ENCODE data around the gene CFAP100. TPM values are rescaled to one million over a fixed set of nuclear protein-coding genes. Genes with fewer than 3 reads are reported as not detected.

The CFAP100 gene
- total and polyA plus RNA-seq, 2 of the 4 experiments (the other 2 are of a cell fraction), result not detected

DNA sequence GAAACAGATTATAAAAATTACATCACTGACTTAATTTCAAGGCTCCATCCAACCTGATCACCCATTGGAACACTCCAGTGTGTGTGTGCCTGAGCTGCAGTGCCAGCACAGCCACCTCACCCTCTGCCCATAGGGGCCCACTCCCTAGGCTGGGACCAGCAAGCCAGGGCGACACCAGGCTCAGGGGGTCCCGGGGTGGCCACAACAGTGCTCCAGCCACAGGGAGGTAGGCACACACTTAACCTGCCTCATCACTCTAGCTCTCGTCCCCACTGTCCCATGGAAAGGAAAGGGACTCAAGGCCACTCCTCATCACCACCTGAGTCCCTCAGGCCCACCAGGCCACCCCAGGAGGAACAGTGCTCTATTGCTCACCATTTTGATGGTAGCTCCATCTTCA is 56.0 kb downstream of the CFAP100 start:
- Histone ChIP-seq H3K27ac (ENCODE audit: insufficient read depth, low read length) (no peak overlapping the region), H2AK5ac (ENCODE audit: low read depth, low read length) (no peak overlapping the region), H3K4ac (ENCODE audit: low read depth, low read length) (no peak overlapping the region), H3K27me3 (ENCODE audit: control insufficient read depth, insufficient read depth, low read length) (no peaks in the 10 kb centered on the region), H3K23ac (ENCODE audit: low read depth, low read length) (no peak overlapping the region), H3K4me1 (ENCODE audit: control insufficient read depth, insufficient read depth, low read length) (peaks cover 9% of the 10 kb centered on the region), H2BK120ac (ENCODE audit: low read depth, low read length) (no peak overlapping the region), H4K8ac (ENCODE audit: low read depth in 2 of 2, low read length in 2 of 2) (no peak overlapping the region), H3K56ac (ENCODE audit: extremely low read depth, insufficient read depth, low read length) (no peak overlapping the region), H3K4me3 (ENCODE audit: insufficient read depth, low read depth, low read length) (no peak overlapping the region), H3K4me2 (ENCODE audit: low read depth, low read length) (no peak overlapping the region), H3K9me1 (ENCODE audit: insufficient read depth, low read length) (peaks cover 14% of the 10 kb centered on the region; the same call in 1 of the 2 replicates), H4K20me1 (ENCODE audit: insufficient read depth, low read length) (peaks cover 11% of the 10 kb centered on the region; the same call in 1 of the 2 replicates), H3K9me3 (ENCODE audit: control insufficient read depth, insufficient read depth, low read length) (no peaks in the 10 kb centered on the region), H4K5ac (ENCODE audit: low read depth, low read length) (no peak overlapping the region), H3K14ac (replicated peaks; ENCODE audit: low read depth, low read length) (no peak overlapping the region), H2BK20ac (ENCODE audit: low read depth, low read length) (no peak overlapping the region), H3K9ac (ENCODE audit: low read depth, low read length) (no peak overlapping the region), H2AFZ (replicated peaks; ENCODE audit: low read length, poor library complexity) (no peak overlapping the region), H4K91ac (ENCODE audit: insufficient read depth, low read depth, low read length) (no peak overlapping the region), H3K79me1 (ENCODE audit: low read depth in 1 of 2, low read length in 2 of 2) (peaks cover 3 to 13% of the 10 kb centered on the region in 2 experiments; a peak in 3 of 4 replicates), H2AK9ac (replicated peaks; ENCODE audit: low read depth, low read length, poor library complexity) (no peak overlapping the region), H2BK15ac (ENCODE audit: low read depth, low read length) (no peak overlapping the region), H3K18ac (ENCODE audit: low read depth, low read length) (no peak overlapping the region), H2BK5ac (ENCODE audit: low read depth, low read length, poor library complexity, severe bottlenecking) (no peak overlapping the region), H3K36me3 (ENCODE audit: control insufficient read depth, insufficient read depth, low read length) (peaks cover 14% of the 10 kb centered on the region)
- in situ Hi-C loops (cut with MboI; ENCODE audit: low sequenced_read_pairs), result no loop called here
- BruUV-seq (replicated peaks), result no TSS peak
- ATAC-seq (ENCODE audit: low read depth) (no peak), DNase-seq (no peak)
- no peak for TF ChIP-seq MXI1 (IDR thresholded peaks at IDR 0.05; ENCODE audit: borderline replicate concordance, low read depth, low read length)
- 100% methylated on average over 1 of the region's 3 CpGs; no CpG with 5 or more reads in 1 of the 2 experiments for WGBS, 2 experiments (ENCODE audit: extremely low coverage in 2 of 2, insufficient read length in 1 of 2)
- dilution Hi-C loops (cut with HindIII; ENCODE audit: low sequenced_read_pairs, unreplicated experiment), result no loop called here
- CTCF ChIA-PET, result no interaction called here
- POLR2A ChIA-PET (ENCODE audit: unreplicated experiment), result no interaction called here
- intact Hi-C loops (cut with micrococcal nuclease), result no loop called here
